Thoracic aorta (tissue), 2 donors: ENCODE results near the gene SRRD. TPM values are rescaled to one million over a fixed set of nuclear protein-coding genes. Genes with fewer than 3 reads are reported as not detected.
A peak's percentile ranks its signal among the peaks of the same experiment; 100 is the strongest.

ENCODE experiments used
- ATAC-seq: fragments of 150-250 bp; one replicate; pipeline ENCODE4 v1.8.0; 2017; ENCODE audit warnings: low read depth; ENCODE audit not compliant: insufficient number of reproducible peaks, low FRiP score
- DNase-seq: peaks from one replicate; pipeline ENCODE4 v3.0.0-alpha.2; 2020; ENCODE audit warnings: low spot score
- H3K27ac ChIP-seq, 2 donors: fragments of 200-600 bp; sonication (generic); 1 replicate in 1 of 2; 2 replicates in 1 of 2; pipeline ENCODE4 v1.5.1; 2016; ENCODE audit warnings: mild to moderate bottlenecking in 2 of 2, moderate library complexity in 2 of 2
- H3K27me3 ChIP-seq: fragments of 200-600 bp; sonication (generic); replicated peaks from 2 replicates; pipeline ENCODE4 v1.6.0; 2016; ENCODE audit warnings: mild to moderate bottlenecking; ENCODE audit not compliant: insufficient read depth
- H3K36me3 ChIP-seq: fragments of 200-600 bp; sonication (generic); one replicate; pipeline ENCODE4 v1.5.1; 2016
- H3K4me1 ChIP-seq, 2 donors: fragments of 200-600 bp; sonication (generic); 1 replicate in 1 of 2; 2 replicates in 1 of 2; pipeline versions ENCODE4 v1.5.1 to v1.6.0; 2016; ENCODE audit warnings: low read depth in 2 of 2, mild to moderate bottlenecking in 1 of 2; ENCODE audit not compliant: control insufficient read depth in 1 of 2
- H3K4me3 ChIP-seq: fragments of 200-600 bp; sonication (generic); 2 replicates; pipeline ENCODE4 v1.5.1; 2016; ENCODE audit warnings: mild to moderate bottlenecking
- H3K9me3 ChIP-seq: fragments of 200-600 bp; sonication (generic); 2 replicates; pipeline ENCODE4 v1.5.1; 2016
- CTCF ChIP-seq: fragments of 200-600 bp; sonication (generic); IDR thresholded peaks from one replicate; pipeline ENCODE4 v1.5.1; 2019; ENCODE audit warnings: antibody characterized with exemption
- total RNA-seq, 2 donors: library from RNA; depleted of rRNA; stranded (reverse); fragments of >200 nt; gene quantifications; one replicate each; pipeline versions ENCODE4 v1.1.0 to v1.2.3, GENCODE V29; 2016

Gene SRRD
- total RNA-seq, 2 donors from 2014 or later, result 8.3 to 31.3 TPM

DNA sequence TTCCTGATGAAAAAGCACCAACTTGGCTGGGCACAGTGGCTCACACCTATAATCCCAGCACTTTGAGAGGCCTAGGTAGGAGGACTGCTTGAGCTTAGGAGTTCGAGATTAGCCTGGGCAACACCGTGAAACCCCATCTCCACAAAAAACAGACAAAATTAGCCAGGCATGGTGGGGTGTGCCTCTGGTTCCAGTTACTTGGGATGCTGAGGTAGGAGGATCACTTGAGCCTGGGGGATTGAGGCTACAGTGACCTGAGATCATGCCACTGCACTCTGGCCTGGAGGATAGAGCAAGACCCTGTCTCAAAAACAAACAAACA is 3.1 kb upstream of the SRRD start:
- Histone ChIP-seq H3K4me1 (peaks cover 23 to 56% of the 10 kb centered on the region in 2 donors), H3K36me3 (no peaks in the 10 kb centered on the region), H3K27ac (no peak overlapping the region), H3K9me3 (no peaks in the 10 kb centered on the region), H3K27me3 (no peaks in the 10 kb centered on the region), H3K4me3 (no peak overlapping the region)
- no peak for ATAC-seq
- TF ChIP-seq CTCF, result no peak
- no peak for DNase-seq

DNA sequence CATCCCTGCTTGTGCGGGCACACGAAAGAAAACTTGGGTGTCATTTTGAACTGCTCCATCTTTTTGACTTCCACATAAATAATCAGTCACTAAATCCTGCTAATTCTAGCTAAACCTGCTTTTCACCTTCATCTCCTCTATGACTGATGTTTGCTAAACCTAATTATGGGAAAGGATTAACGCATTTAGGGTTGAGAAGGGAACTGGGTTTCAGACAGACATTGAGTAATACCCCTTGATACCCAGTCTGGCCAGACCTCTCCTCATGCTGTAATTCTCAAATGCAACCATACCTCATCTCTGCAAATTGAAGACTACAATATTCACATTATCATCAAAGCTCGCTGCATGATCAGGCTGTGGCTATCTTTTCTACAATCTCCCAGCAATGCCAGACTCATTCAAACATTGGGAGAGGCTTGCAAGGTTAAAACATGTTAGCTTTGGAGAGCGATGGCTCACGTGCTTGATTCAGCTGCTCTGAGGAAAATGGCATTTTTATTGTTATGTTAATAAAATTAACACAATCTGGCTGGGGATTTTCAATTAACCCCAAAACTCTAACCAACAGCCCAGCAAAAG is 2.5 kb upstream of the SRRD start:
- ATAC-seq, result no peak
- H3K36me3 ChIP-seq, result no peaks in the 10 kb centered on the region
- no peak for TF ChIP-seq CTCF
- no peak overlapping the region for H3K27ac ChIP-seq
- H3K9me3 ChIP-seq, result no peaks in the 10 kb centered on the region
- no peaks in the 10 kb centered on the region for H3K27me3 ChIP-seq
- DNase-seq, result no peak
- no peak overlapping the region for H3K4me3 ChIP-seq
- H3K4me1 ChIP-seq, result peaks cover 23 to 58% of the 10 kb centered on the region in 2 donors

- H3K27ac ChIP-seq, result no peak overlapping the region
- H3K4me1 ChIP-seq, result peaks cover 23 to 58% of the 10 kb centered on the region in 2 donors
- no peak for ATAC-seq
These were observed 2.0 kb upstream of the SRRD start for GRCh38 chr22:26481694-26482093.

DNA sequence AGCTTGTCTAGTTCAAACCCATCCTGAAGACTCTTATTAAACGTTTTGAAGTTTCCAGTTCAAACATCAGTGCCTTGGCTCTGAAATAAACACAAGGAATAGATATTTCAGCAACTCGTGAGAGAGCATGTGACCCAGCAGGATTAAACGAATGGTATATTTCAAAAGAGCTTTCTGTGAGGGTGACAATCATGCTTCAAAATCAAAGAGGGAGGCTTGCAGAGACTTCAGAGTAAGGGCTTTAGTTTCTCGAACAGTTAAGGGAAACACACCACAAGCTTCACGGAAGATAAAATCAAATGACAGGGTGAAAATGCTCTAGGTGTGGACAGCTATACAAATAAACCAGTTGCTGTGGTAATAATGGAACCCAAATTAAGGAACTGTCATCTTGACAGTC is 1.5 kb upstream of the SRRD start:
- Histone ChIP-seq H3K27ac (no peak overlapping the region), H3K9me3 (no peaks in the 10 kb centered on the region), H3K4me1 (peaks cover 23 to 58% of the 10 kb centered on the region in 2 donors), H3K4me3 (no peak overlapping the region), H3K27me3 (no peaks in the 10 kb centered on the region), H3K36me3 (no peaks in the 10 kb centered on the region)
- TF ChIP-seq CTCF, result no peak
- DNase-seq (no peak), ATAC-seq (no peak)

More at GRCh38 chr22:26481694-26482093, 2.0 kb upstream of the SRRD start:
- H3K9me3 ChIP-seq, result no peaks in the 10 kb centered on the region
- H3K27me3 ChIP-seq, result no peaks in the 10 kb centered on the region
- H3K4me3 ChIP-seq, result no peak overlapping the region
- no peaks in the 10 kb centered on the region for H3K36me3 ChIP-seq
- no peak for DNase-seq
- TF ChIP-seq CTCF, result no peak

DNA sequence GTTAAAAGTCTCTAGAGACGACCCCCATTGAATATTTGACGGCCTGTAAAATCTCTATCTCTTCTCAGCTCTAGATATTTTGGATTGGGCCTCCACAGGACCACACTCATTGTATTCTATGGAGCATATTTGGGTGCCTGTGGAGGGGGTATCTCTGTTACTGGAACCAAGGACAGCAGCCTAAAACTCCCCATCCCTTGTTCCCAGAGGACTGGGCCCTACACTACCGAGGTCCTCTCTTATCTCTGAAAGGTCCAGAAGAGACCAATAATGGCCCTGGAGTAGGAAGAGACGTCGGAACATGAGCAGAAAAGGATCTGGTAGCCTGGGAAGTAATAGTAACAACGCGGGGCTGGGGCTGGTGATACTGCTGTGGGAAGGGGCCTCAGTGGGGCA is 636 bp upstream of the SRRD start:
- no peaks in the 10 kb centered on the region for H3K27me3 ChIP-seq
- peak overlapping the region; percentile 77 for H3K4me3 ChIP-seq
- H3K4me1 ChIP-seq, result peaks cover 23 to 58% of the 10 kb centered on the region in 2 donors
- H3K36me3 ChIP-seq, result no peaks in the 10 kb centered on the region
- H3K9me3 ChIP-seq, result no peaks in the 10 kb centered on the region
- DNase-seq (no peak), ATAC-seq (no peak)
- peak overlapping the region; percentile 78 to 85 for H3K27ac ChIP-seq
- no peak for TF ChIP-seq CTCF
